Liver (tissue), 3 donors: ENCODE data around the gene AQP6.

ENCODE experiments used
- JUND ChIP-seq, 2 donors: IDR thresholded peaks; 2 replicates each; pipeline ENCODE4 v1.6.1; 2016; ENCODE audit warnings: antibody characterized with exemption in 2 of 2
- RAD21 ChIP-seq, 2 donors: IDR thresholded peaks; 2 replicates each; pipeline ENCODE4 v1.6.1; 2016; ENCODE audit warnings: antibody characterized with exemption in 2 of 2, mild to moderate bottlenecking in 2 of 2
- TF ChIP-seq, protein P1 (sequence below): fragments of 150-350 bp; IDR thresholded peaks from 2 replicates; pipeline ENCODE4 v1.5.1; 2017; ENCODE audit warnings: improper control_type of control experiment, low read depth, low read length; ENCODE audit not compliant: missing input control
- TF ChIP-seq, protein P2 (sequence below): IDR thresholded peaks from 2 replicates; pipeline ENCODE4 v1.6.1; 2016; ENCODE audit warnings: antibody characterized with exemption, mild to moderate bottlenecking
- donor health status: healthy.
- donor health status: healthy.

DNA sequence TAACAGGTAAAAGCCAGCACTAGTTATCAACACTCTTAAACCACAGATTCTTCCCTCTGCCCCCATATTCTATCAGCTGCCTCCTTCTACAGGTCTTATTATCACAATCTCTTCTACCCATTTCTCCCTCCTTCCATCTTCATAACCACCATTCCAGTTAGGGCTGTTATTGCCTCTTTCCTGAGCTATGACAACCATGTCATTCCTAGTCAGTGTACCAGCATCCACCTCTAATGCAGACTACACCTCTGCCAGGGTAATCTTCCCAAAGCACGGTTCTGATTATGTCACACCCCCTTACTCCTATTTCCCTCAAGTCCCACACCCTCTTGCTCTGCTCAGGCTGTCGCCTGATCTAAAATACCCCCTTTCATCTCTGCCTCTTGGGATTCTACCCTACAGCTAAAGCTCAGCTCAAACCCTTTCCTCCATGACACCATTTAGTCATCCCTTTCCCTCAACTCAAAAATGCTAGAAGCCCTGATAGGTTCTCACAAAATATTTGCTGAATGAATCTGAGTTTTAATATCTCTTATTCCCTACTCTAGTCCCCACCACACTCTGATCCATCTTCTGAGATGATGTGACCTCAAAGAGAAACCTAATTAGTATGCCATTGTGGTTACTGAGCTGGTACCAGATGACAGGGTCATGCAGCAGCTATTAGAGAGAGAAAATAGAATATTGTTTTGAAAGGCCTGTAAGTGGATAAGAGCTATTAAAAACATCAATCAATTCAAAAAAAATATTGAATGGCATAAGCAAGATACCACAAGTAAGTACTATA, 40.8 kb downstream of the AQP6 start:
- no peak for TF ChIP-seq JUND (IDR thresholded peaks at IDR 0.05)
- TF ChIP-seq RAD21 (IDR thresholded peaks at IDR 0.05): no peak
- TF ChIP-seq, protein P1, sequence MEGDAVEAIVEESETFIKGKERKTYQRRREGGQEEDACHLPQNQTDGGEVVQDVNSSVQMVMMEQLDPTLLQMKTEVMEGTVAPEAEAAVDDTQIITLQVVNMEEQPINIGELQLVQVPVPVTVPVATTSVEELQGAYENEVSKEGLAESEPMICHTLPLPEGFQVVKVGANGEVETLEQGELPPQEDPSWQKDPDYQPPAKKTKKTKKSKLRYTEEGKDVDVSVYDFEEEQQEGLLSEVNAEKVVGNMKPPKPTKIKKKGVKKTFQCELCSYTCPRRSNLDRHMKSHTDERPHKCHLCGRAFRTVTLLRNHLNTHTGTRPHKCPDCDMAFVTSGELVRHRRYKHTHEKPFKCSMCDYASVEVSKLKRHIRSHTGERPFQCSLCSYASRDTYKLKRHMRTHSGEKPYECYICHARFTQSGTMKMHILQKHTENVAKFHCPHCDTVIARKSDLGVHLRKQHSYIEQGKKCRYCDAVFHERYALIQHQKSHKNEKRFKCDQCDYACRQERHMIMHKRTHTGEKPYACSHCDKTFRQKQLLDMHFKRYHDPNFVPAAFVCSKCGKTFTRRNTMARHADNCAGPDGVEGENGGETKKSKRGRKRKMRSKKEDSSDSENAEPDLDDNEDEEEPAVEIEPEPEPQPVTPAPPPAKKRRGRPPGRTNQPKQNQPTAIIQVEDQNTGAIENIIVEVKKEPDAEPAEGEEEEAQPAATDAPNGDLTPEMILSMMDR: no peak
- TF ChIP-seq, protein P2, sequence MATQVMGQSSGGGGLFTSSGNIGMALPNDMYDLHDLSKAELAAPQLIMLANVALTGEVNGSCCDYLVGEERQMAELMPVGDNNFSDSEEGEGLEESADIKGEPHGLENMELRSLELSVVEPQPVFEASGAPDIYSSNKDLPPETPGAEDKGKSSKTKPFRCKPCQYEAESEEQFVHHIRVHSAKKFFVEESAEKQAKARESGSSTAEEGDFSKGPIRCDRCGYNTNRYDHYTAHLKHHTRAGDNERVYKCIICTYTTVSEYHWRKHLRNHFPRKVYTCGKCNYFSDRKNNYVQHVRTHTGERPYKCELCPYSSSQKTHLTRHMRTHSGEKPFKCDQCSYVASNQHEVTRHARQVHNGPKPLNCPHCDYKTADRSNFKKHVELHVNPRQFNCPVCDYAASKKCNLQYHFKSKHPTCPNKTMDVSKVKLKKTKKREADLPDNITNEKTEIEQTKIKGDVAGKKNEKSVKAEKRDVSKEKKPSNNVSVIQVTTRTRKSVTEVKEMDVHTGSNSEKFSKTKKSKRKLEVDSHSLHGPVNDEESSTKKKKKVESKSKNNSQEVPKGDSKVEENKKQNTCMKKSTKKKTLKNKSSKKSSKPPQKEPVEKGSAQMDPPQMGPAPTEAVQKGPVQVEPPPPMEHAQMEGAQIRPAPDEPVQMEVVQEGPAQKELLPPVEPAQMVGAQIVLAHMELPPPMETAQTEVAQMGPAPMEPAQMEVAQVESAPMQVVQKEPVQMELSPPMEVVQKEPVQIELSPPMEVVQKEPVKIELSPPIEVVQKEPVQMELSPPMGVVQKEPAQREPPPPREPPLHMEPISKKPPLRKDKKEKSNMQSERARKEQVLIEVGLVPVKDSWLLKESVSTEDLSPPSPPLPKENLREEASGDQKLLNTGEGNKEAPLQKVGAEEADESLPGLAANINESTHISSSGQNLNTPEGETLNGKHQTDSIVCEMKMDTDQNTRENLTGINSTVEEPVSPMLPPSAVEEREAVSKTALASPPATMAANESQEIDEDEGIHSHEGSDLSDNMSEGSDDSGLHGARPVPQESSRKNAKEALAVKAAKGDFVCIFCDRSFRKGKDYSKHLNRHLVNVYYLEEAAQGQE: no peak
